AG04449 (cell line): Measurements from ENCODE around the gene BBLN.

Experiments
- CTCF ChIA-PET: fragments of 350-600 bp; formaldehyde crosslinking; extraction: SDS; loops from one replicate; lab custom pipeline; 2021; ENCODE audit warnings: antibody characterized with exemption; lab: Yijun Ruan, JAX
- POLR2A ChIA-PET: fragments of 400-600, 350-600 bp; formaldehyde crosslinking; extraction: SDS; loops from one replicate; lab custom pipeline; 2020; ENCODE audit warnings: antibody characterized with exemption, inconsistent platforms; lab: Yijun Ruan, JAX
- DNase-seq: peaks from one replicate; pipeline ENCODE4 v3.0.0-alpha.2; 2010; ENCODE audit warnings: low read depth, low spot score
- H3K4me3 ChIP-seq: 2 replicates; pipeline ENCODE4 v1.5.1; 2011; ENCODE audit warnings: low read depth, mild to moderate bottlenecking, control low read depth, low read length
- CTCF ChIP-seq: IDR thresholded peaks from one replicate; pipeline ENCODE4 v1.5.1; 2011; ENCODE audit warnings: mild to moderate bottlenecking, moderate library complexity, low read length, control low read depth, inconsistent platforms; ENCODE audit not compliant: insufficient read depth; ENCODE audit errors: missing control alignments

Gene BBLN

DNA sequence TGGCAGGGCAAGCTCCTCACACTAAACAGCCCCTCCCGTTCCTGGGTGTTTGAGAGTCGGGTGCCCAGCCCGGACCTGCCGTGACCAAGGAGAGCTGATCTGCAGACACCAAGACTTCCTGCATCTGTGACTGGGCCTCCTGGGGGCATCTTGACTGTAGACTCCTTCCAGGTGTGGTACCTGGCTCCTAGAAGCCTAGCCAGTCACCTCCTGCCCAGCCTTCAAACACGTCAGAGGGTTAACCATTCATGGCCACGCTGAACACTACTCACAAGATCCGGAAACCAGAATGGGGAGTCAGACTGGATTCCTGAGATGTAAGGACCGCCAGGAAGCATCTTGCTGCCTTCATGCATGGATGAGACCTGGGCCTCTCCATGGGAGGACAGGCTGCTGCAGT lies 14.5 kb upstream of the BBLN start:
- ChIA-PET POLR2A (no interaction called here), CTCF (interaction anchor here (1.1 to 1.5 kb wide), 2 partner anchors 16 to 20 kb away, joined by 3 to 5 read pairs; no protein-coding TSS in a partner anchor)
- DNase-seq: no peak
- no peak for TF ChIP-seq CTCF
- no peak overlapping the region for H3K4me3 ChIP-seq

GRCh38 chr9:128145951-128146351 lies 14.1 kb upstream of the BBLN start:
- H3K4me3 ChIP-seq: no peak overlapping the region
- ChIA-PET POLR2A (no interaction called here), CTCF (interaction anchor here (1.1 to 1.6 kb wide), 3 partner anchors 16 to 28 kb away, joined by 3 to 5 read pairs (median 5); no protein-coding TSS in a partner anchor)
- DNase-seq: no peak
- no peak for TF ChIP-seq CTCF

GRCh38 chr9:128146591-128147120 lies 13.4 kb upstream of the BBLN start:
- DNase-seq: no peak
- ChIA-PET CTCF (interaction anchor here (1.5 to 1.6 kb wide), 2 partner anchors 17 to 29 kb away, joined by 5 read pairs; no protein-coding TSS in a partner anchor), POLR2A (no interaction called here)
- no peak overlapping the region for H3K4me3 ChIP-seq
- TF ChIP-seq CTCF: no peak

GRCh38 chr9:128148509-128149000 lies 11.5 kb upstream of the BBLN start:
- no peak for TF ChIP-seq CTCF
- DNase-seq: no peak
- H3K4me3 ChIP-seq: no peak overlapping the region
- ChIA-PET CTCF (interaction anchor here (1.1 kb wide), 1 partner anchor 31 kb away, joined by 4 read pairs; no protein-coding TSS in a partner anchor), POLR2A (no interaction called here)

GRCh38 chr9:128149001-128149701 lies 10.9 kb upstream of the BBLN start, which contains the start of gene LCN2:
Gene LCN2 (plus strand): TSS chr9:128149453. CDS start chr9:128149526, 73 bp downstream.
- ChIA-PET POLR2A (no interaction called here), CTCF (no interaction called here)
- no peak for TF ChIP-seq CTCF
- no peak within 1 kb of the TSS for H3K4me3 ChIP-seq
- no peak for DNase-seq

DNA sequence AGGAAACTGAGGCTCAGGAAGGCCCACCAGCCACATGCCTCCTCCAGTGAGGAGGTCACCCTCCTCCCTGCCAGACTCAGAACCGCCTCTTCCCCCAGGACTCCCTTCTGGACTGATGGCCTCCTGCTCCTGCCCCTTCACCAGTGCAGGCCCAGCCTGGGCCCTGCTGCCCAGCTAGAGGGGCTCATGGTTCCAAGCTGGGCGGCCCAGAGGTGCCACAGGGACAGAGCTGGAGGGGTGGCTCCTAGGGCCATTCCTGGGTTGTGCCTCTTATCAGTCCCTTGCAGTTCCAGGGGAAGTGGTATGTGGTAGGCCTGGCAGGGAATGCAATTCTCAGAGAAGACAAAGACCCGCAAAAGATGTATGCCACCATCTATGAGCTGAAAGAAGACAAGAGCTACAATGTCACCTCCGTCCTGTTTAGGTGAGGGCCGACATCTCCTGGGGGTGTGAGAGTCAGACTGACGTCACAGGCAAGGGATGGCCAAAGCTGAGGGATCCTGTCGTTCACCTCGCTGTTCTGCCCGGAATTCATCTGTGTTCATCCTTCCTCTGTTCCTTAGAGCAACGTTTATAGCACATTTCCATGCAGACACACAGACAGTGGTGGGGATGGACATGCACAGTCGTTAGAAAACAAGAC lies 10.0 kb upstream of the BBLN start:
- no peak for TF ChIP-seq CTCF
- no peak for DNase-seq
- POLR2A ChIA-PET: no interaction called here
- H3K4me3 ChIP-seq: no peak overlapping the region
- CTCF ChIA-PET: interaction anchor here (1.1 to 1.3 kb wide), 2 partner anchors 25 to 33 kb away, joined by 3 read pairs; no protein-coding TSS in a partner anchor
